Fibroblast of peridontal ligament (primary cell): ENCODE data around the gene HCLS1.
A peak's percentile ranks its signal among the peaks of the same experiment; 100 is the strongest.
"Not testable (repeated sequence)": the region's sequence is repeated elsewhere in the genome, so short reads cannot be mapped to it uniquely, and the experiment has no call there.

ENCODE experiments used
- DNase-seq: peaks from one replicate; pipeline ENCODE4 v3.0.0-alpha.2; 2010; ENCODE audit errors: extremely low read depth

Gene HCLS1

GRCh38 chr3:121595765-121596406 is 64.8 kb downstream of the HCLS1 start:
- no peak for DNase-seq

- DNase-seq = no peak
These were observed 65.9 kb downstream of the HCLS1 start for GRCh38 chr3:121594850-121595249.

DNA sequence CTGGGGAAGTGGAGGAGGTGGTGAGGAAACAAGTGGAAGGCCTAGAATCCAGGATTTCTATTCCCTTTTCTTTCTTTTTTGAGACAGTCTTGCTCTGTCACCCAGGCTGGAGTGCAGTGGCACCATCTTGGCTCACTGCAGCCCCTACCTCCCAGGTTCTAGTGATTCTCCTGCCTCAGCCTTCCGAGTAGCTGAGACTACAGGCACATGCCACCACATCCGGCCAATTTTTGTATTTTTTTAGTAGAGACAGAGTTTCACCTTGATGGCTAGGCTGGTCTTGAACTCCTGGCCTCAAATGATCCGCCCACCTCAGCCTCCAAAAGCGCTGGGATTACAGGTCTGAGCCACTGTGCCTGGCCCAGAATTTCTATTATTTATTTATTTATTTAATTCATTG is 66.9 kb downstream of the HCLS1 start:
- DNase-seq = not testable (repeated sequence)

- peak; percentile 2 for DNase-seq
These were observed 67.6 kb downstream of the HCLS1 start, which contains the start of gene FBXO40 for GRCh38 chr3:121592856-121593702. Gene FBXO40 (plus strand): TSS chr3:121593379. CDS start chr3:121620576, 27,197 bp downstream.

DNA sequence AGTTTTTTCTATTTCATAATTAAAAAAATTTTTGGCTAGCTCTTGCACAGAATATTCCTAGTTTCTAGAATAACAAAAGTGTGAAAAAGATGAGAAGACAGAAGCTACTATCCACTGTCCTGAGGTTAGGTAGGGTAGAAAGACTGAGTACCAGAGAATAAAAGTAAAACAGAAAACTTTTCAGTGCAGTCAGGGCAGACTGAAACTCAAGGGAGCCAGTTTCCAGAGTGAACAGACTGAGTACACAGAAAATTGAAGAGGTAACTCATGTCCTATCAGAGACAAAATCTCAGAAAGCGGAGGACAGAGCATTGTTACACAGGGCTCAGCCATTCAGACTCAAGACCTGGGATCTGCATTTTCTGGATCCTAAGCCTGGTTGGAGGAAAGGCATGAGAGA is 76.3 kb downstream of the HCLS1 start:
- DNase-seq = no peak

DNA sequence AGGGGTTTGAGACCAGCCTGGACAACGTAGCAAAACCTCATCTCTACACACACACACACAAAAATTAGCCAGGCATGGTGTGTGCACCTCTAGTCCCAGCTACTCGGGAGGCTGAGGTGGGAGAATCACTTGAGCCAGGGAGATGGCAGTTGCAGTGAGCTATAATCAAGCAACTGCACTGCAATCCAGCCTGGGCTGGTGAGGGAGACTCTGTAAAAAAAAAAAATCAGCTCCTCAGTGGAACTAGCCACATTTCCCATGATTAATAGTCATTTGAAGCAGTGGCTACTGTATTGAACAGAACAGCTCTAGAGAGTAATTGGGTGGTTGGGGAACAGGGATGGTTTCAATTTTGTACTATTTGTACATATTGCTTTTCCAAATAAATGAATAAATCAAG is 79.0 kb downstream of the HCLS1 start:
- no peak for DNase-seq
